PC-3 (cell line): Measurements from ENCODE around the gene OR52W1.

Experiments
- EZH2phosphoT487 ChIP-seq: fragments of 300-600 bp; sonication (generic); IDR thresholded peaks from 2 replicates; pipeline ENCODE4 v1.6.1; 2018; ENCODE audit warnings: mild to moderate bottlenecking, antibody characterized with exemption, low read length, borderline replicate concordance
- TF ChIP-seq, protein P1 (sequence below): fragments of 300-600 bp; sonication (generic); conservative IDR thresholded peaks from 2 replicates; pipeline ENCODE4 v1.5.1; 2017; ENCODE audit warnings: antibody characterized with exemption, low read depth, mild to moderate bottlenecking, low read length

DNA sequence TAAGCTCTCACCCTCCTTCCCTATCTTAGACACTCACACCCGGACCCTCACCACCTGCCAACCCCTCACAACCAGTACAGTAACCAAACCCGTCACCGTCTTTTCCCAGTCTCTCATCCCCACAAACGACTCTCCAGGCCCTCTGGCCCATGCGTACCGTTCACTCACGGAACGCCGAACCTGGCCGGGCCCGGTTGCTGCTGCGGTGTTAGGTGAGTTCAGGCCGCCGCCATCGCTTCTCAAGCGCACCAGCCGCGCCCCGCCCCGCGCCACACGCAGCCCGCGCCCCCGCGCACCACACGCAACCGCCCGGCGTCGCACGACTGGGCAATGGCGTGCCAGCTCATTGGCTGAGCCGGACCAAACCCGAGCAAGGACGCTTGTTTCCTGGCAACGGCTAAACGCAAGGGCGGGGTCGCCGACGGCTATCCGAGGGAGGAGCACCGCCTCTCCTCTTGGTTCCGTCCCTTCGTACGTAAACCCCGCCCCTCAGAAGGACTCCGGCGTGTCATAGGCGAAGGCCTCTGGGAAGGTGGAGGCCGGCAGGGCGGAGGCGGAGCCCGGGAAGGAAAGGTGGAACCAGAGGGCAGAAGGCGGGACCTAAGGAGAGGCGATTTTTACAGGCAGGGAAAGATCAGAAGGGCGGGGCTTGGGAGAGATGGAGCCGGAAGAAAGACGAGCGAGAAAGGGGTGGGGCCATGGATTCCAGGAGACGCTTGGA, 35.5 kb downstream of the OR52W1 start, which contains the start of gene FHIP1B:
- TF ChIP-seq, protein P1, sequence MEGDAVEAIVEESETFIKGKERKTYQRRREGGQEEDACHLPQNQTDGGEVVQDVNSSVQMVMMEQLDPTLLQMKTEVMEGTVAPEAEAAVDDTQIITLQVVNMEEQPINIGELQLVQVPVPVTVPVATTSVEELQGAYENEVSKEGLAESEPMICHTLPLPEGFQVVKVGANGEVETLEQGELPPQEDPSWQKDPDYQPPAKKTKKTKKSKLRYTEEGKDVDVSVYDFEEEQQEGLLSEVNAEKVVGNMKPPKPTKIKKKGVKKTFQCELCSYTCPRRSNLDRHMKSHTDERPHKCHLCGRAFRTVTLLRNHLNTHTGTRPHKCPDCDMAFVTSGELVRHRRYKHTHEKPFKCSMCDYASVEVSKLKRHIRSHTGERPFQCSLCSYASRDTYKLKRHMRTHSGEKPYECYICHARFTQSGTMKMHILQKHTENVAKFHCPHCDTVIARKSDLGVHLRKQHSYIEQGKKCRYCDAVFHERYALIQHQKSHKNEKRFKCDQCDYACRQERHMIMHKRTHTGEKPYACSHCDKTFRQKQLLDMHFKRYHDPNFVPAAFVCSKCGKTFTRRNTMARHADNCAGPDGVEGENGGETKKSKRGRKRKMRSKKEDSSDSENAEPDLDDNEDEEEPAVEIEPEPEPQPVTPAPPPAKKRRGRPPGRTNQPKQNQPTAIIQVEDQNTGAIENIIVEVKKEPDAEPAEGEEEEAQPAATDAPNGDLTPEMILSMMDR: no peak
- no peak for TF ChIP-seq EZH2phosphoT487
